CD14-positive monocyte (primary cell): ENCODE measurements around the gene SYCP2L. TPM values are rescaled to one million over a fixed set of nuclear protein-coding genes. Genes with fewer than 3 reads are reported as not detected.
"Not testable (repeated sequence)": the region's sequence is repeated elsewhere in the genome, so short reads cannot be mapped to it uniquely, and the experiment has no call there.

ENCODE experiments used
- DNase-seq, 3 donors: peaks; one replicate each; pipeline ENCODE4 v3.0.0-alpha.2; 2011 to 2022
- H2AFZ ChIP-seq: 2 replicates; pipeline ENCODE4 v1.6.0; 2012; ENCODE audit warnings: mild to moderate bottlenecking, low read depth, low read length, inconsistent platforms; ENCODE audit not compliant: insufficient read depth, poor library complexity, severe bottlenecking
- H3K27ac ChIP-seq, 2 donors: 1 replicate in 1 of 2; 2 replicates in 1 of 2; pipeline ENCODE4 v1.5.1; 2012 to 2013; ENCODE audit warnings: low read length in 2 of 2, control low read depth in 1 of 2, inconsistent platforms in 1 of 2, low read depth in 1 of 2, mild to moderate bottlenecking in 1 of 2
- H3K27me3 ChIP-seq, 2 donors: one replicate each; pipeline versions ENCODE4 v1.6.0 to v1.6.1; 2011 to 2013; ENCODE audit warnings: low read length in 2 of 2; ENCODE audit not compliant: control insufficient read depth in 2 of 2, insufficient read depth in 2 of 2
- H3K36me3 ChIP-seq, 2 donors: replicated peaks in 1 of 2; 1 replicate in 1 of 2; 2 replicates in 1 of 2; pipeline versions ENCODE4 v1.5.1 to v1.6.1; 2012 to 2013; ENCODE audit warnings: low read length in 2 of 2, control low read depth in 1 of 2, inconsistent platforms in 1 of 2, mild to moderate bottlenecking in 1 of 2; ENCODE audit not compliant: insufficient read depth in 2 of 2, control insufficient read depth in 1 of 2
- H3K4me1 ChIP-seq, 2 donors: 1 replicate in 1 of 2; 2 replicates in 1 of 2; pipeline versions ENCODE4 v1.5.1 to v1.6.1; 2012 to 2013; ENCODE audit warnings: low read length in 2 of 2, control low read depth in 1 of 2, inconsistent platforms in 1 of 2, mild to moderate bottlenecking in 1 of 2, moderate library complexity in 1 of 2; ENCODE audit not compliant: insufficient read depth in 2 of 2, control insufficient read depth in 1 of 2
- H3K4me2 ChIP-seq: replicated peaks from 2 replicates; pipeline ENCODE3; 2012; ENCODE audit warnings: low read length, moderate library complexity, mild to moderate bottlenecking; ENCODE audit not compliant: poor library complexity, severe bottlenecking; ENCODE audit errors: extremely low read depth
- H3K4me3 ChIP-seq, 3 experiments: fragments of 200-600 bp in 1 of 3; sonication (generic) in 1 of 3; replicated peaks in 1 of 3; 1 replicate in 2 of 3; 2 replicates in 1 of 3; pipeline ENCODE4 v1.5.1; 2011 to 2013; ENCODE audit warnings: low read length in 3 of 3, mild to moderate bottlenecking in 3 of 3, control low read depth in 2 of 3, low read depth in 2 of 3, inconsistent platforms in 1 of 3, moderate library complexity in 1 of 3
- H3K79me2 ChIP-seq: 2 replicates; pipeline ENCODE4 v1.6.0; 2012; ENCODE audit warnings: mild to moderate bottlenecking, control low read depth, inconsistent platforms, low read length, moderate library complexity; ENCODE audit not compliant: insufficient read depth
- H3K9ac ChIP-seq: 2 replicates; pipeline ENCODE4 v1.6.0; 2017; ENCODE audit warnings: low read length, mild to moderate bottlenecking; ENCODE audit not compliant: insufficient read depth, poor library complexity, severe bottlenecking
- H3K9me3 ChIP-seq, 2 donors: replicated peaks in 1 of 2; 1 replicate in 1 of 2; 2 replicates in 1 of 2; pipeline versions ENCODE4 v1.5.1 to v1.6.1; 2012 to 2013; ENCODE audit warnings: low read length in 2 of 2, control low read depth in 1 of 2; ENCODE audit not compliant: control insufficient read depth in 1 of 2, insufficient read depth in 1 of 2
- H4K20me1 ChIP-seq: 2 replicates; pipeline ENCODE4 v1.6.0; 2012; ENCODE audit warnings: mild to moderate bottlenecking, low read length, control low read depth, moderate library complexity; ENCODE audit not compliant: insufficient read depth
- H3K27ac Mint-ChIP-seq, 7 donors: one replicate each; pipeline ENCODE4 v1.8.0; 2020; ENCODE audit warnings: mild to moderate bottlenecking in 7 of 7, mixed read lengths in 7 of 7, moderate library complexity in 6 of 7, inconsistent platforms in 2 of 7
- H3K27me3 Mint-ChIP-seq, 3 donors: one replicate each; pipeline ENCODE4 v1.8.0; 2021 to 2022; ENCODE audit warnings: low read depth in 3 of 3, mild to moderate bottlenecking in 3 of 3, mixed read lengths in 3 of 3, moderate library complexity in 3 of 3, inconsistent platforms in 1 of 3
- H3K36me3 Mint-ChIP-seq, 2 donors: one replicate each; pipeline ENCODE4 v1.8.0; 2020; ENCODE audit warnings: mixed read lengths in 2 of 2, inconsistent platforms in 1 of 2, mild to moderate bottlenecking in 1 of 2
- H3K4me1 Mint-ChIP-seq: one replicate; pipeline ENCODE4 v1.8.0; 2020; ENCODE audit warnings: mild to moderate bottlenecking, mixed read lengths
- H3K4me3 Mint-ChIP-seq, 2 donors: one replicate each; pipeline ENCODE4 v1.8.0; 2020; ENCODE audit warnings: mild to moderate bottlenecking in 2 of 2, mixed read lengths in 2 of 2, moderate library complexity in 1 of 2
- H3K9me3 Mint-ChIP-seq, 7 donors: one replicate each; pipeline ENCODE4 v1.8.0; 2020 to 2022; ENCODE audit warnings: mixed read lengths in 7 of 7, mild to moderate bottlenecking in 6 of 7, moderate library complexity in 6 of 7, inconsistent platforms in 2 of 7
- WGBS: methylation state at CpG from one replicate; pipeline ENCODE4 v1.1.5; 2013; ENCODE audit warnings: missing lambda C conversion rate; ENCODE audit not compliant: insufficient coverage; 5-methylcytosine and 5-hydroxymethylcytosine counted together
- intact Hi-C, 2 donors: fragments of 100-400 bp; cut with micrococcal nuclease; formaldehyde crosslinking; loops; one replicate each; pipeline versions ENCODE4 v1.15.0 to v1.15.1; 2023
- polyA plus RNA-seq, 3 donors: library from polyadenylated mRNA; depleted of rRNA in 1 of 3; unstranded in 2 of 3; stranded (reverse) in 1 of 3; fragments of 300-500 nt in 2 of 3; fragments of >200 nt in 1 of 3; fragmentation: Illumina TruSeq in 2 of 3; gene quantifications; 1 replicate in 2 of 3; 2 replicates in 1 of 3; pipeline ENCODE4 v1.2.3, GENCODE V29; 2012 to 2021
- TF ChIP-seq, protein P1 (sequence below): fragments of 200-600 bp; IDR thresholded peaks from one replicate; pipeline ENCODE4 v1.8.0; 2022; ENCODE audit warnings: antibody characterized with exemption, mild to moderate bottlenecking

Gene SYCP2L
- polyA plus RNA-seq, 3 donors = 0.08 TPM; not detected in 2

DNA sequence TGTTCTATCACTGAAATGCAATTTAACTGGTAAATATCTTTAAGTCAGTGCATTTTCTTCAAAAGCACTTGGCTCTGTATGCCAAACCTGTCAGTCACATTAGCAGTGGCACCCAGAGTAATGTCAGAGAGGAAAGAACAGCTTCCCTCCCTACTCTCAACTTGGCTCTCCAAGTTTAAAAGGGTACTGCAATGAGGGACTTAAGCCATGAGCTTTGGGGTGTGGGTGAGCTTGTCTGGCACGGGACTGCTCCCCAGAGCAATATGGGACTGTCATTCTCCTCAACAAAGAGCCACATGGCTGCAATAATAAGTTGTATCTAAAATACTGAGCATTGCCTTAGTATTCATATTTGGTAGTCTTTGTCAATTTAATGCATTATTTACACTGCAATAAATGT lies 9.0 kb upstream of the SYCP2L start:
- no peak overlapping the region for H2AFZ ChIP-seq
- H3K36me3 ChIP-seq = no peaks in the 10 kb centered on the region
- H3K27me3 ChIP-seq = peaks cover 34 to 40% of the 10 kb centered on the region in 2 donors
- peaks cover 0 to 2% of the 10 kb centered on the region in 2 donors for H3K36me3 Mint-ChIP-seq
- H3K4me1 ChIP-seq = peaks cover 7 to 13% of the 10 kb centered on the region in 2 donors
- H4K20me1 ChIP-seq = no peaks in the 10 kb centered on the region
- H3K9ac ChIP-seq = no peak overlapping the region
- intact Hi-C loops = no loop called here
- H3K9me3 Mint-ChIP-seq = peaks cover 0 to 22% (median 12%) of the 10 kb centered on the region in 7 donors
- H3K27ac ChIP-seq = no peak overlapping the region
- H3K27me3 Mint-ChIP-seq = peaks cover 43 to 60% (median 45%) of the 10 kb centered on the region in 3 donors
- no peak overlapping the region for H3K4me3 ChIP-seq
- no peaks in the 10 kb centered on the region for H3K79me2 ChIP-seq
- peaks cover 14% of the 10 kb centered on the region for H3K4me1 Mint-ChIP-seq
- DNase-seq = no peak
- H3K4me2 ChIP-seq = no peak overlapping the region
- no peak overlapping the region for H3K27ac Mint-ChIP-seq
- WGBS = no CpG with 5 or more reads among the region's 1 CpG
- no peak overlapping the region for H3K4me3 Mint-ChIP-seq
- peaks cover 0 to 14% of the 10 kb centered on the region in 2 donors for H3K9me3 ChIP-seq
- TF ChIP-seq, protein P1, sequence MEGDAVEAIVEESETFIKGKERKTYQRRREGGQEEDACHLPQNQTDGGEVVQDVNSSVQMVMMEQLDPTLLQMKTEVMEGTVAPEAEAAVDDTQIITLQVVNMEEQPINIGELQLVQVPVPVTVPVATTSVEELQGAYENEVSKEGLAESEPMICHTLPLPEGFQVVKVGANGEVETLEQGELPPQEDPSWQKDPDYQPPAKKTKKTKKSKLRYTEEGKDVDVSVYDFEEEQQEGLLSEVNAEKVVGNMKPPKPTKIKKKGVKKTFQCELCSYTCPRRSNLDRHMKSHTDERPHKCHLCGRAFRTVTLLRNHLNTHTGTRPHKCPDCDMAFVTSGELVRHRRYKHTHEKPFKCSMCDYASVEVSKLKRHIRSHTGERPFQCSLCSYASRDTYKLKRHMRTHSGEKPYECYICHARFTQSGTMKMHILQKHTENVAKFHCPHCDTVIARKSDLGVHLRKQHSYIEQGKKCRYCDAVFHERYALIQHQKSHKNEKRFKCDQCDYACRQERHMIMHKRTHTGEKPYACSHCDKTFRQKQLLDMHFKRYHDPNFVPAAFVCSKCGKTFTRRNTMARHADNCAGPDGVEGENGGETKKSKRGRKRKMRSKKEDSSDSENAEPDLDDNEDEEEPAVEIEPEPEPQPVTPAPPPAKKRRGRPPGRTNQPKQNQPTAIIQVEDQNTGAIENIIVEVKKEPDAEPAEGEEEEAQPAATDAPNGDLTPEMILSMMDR = no peak

DNA sequence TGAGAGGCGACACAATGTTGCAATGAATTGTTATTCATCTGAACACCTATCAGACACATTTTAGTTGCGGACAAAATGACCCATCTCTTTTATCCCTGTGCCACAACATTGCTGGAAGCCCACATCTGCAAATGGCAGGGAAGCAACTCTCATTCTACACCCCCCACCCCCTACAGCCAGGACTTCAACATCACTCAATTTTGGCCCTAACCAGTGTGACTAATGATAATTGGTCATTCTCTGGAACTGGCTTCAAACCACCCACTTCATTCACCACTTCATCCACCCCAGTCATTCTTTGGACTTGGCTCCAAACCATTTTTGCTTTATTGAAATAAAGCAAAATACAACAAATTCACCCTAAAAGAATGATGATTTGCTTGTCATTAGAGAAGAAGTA lies 6.5 kb upstream of the SYCP2L start:
- peaks cover 19 to 29% of the 10 kb centered on the region in 2 donors for H3K4me1 ChIP-seq
- H3K9me3 ChIP-seq = peaks cover 0 to 14% of the 10 kb centered on the region in 2 donors
- no peak overlapping the region for H2AFZ ChIP-seq
- no peaks in the 10 kb centered on the region for H3K36me3 ChIP-seq
- no peak overlapping the region for H3K27ac ChIP-seq
- H3K9ac ChIP-seq = no peak overlapping the region
- peak overlapping the region in 1 of 2 donors; percentile 59 for H3K4me3 Mint-ChIP-seq
- WGBS = 96% methylated on average over 2 of the region's 2 CpGs
- intact Hi-C loops = no loop called here
- H3K9me3 Mint-ChIP-seq = peaks cover 0 to 38% (median 24%) of the 10 kb centered on the region in 7 donors
- peaks cover 54 to 65% of the 10 kb centered on the region in 2 donors for H3K27me3 ChIP-seq
- H3K4me3 ChIP-seq = no peak overlapping the region
- H3K27me3 Mint-ChIP-seq = peaks cover 62 to 70% (median 62%) of the 10 kb centered on the region in 3 donors
- H4K20me1 ChIP-seq = no peaks in the 10 kb centered on the region
- peaks cover 25% of the 10 kb centered on the region for H3K4me1 Mint-ChIP-seq
- H3K27ac Mint-ChIP-seq = no peak overlapping the region
- H3K4me2 ChIP-seq = no peak overlapping the region
- DNase-seq = no peak
- TF ChIP-seq, protein P1 = no peak
- peaks cover 0 to 4% of the 10 kb centered on the region in 2 donors for H3K36me3 Mint-ChIP-seq
- H3K79me2 ChIP-seq = no peaks in the 10 kb centered on the region

DNA sequence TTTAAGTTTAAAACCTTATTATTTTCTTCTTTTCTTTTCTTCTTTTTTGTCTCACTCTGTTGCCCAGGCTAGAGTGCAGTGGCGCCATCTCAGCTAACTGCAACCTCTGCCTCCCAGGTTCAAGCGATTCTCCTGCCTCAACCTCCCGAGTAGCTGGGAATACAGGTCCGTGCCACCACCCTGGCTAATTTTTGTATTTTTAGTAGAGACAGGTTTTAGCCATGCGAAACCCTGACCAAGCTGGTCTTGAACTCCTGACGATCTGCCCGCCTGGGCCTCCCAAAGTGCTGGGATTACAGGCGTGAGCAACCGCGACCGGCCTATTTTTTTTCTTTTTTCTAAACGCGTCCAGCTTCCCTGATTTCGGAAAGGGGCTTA lies 4.6 kb upstream of the SYCP2L start:
- H3K36me3 Mint-ChIP-seq, H3K9ac ChIP-seq, H3K4me3 ChIP-seq, DNase-seq, H3K36me3 ChIP-seq, intact Hi-C loops, H3K27ac Mint-ChIP-seq, H3K79me2 ChIP-seq, H4K20me1 ChIP-seq, H3K27ac ChIP-seq: not testable (repeated sequence)
- H3K4me2 ChIP-seq = peak overlapping the region; percentile 16
- peak overlapping the region in 1 of 2 donors; percentile 84 for H3K4me3 Mint-ChIP-seq
- H3K27me3 ChIP-seq = peaks cover 66 to 83% of the 10 kb centered on the region in 2 donors
- peaks cover 73 to 88% (median 79%) of the 10 kb centered on the region in 3 donors for H3K27me3 Mint-ChIP-seq
- H3K9me3 ChIP-seq = peaks cover 0 to 14% of the 10 kb centered on the region in 2 donors
- peaks cover 37% of the 10 kb centered on the region for H3K4me1 Mint-ChIP-seq
- 23% methylated on average over 11 of the region's 14 CpGs for WGBS
- peaks cover 31 to 40% of the 10 kb centered on the region in 2 donors for H3K4me1 ChIP-seq
- peak overlapping the region; percentile 29 for H2AFZ ChIP-seq
- peaks cover 0 to 48% (median 26%) of the 10 kb centered on the region in 7 donors for H3K9me3 Mint-ChIP-seq
